GM06990 (cell line): Measurements from ENCODE around the gene NRG2.
A peak's percentile ranks its signal among the peaks of the same experiment; 100 is the strongest.

ENCODE experiments used
- DNase-seq: peaks from one replicate; pipeline ENCODE4 v3.0.0-alpha.2; 2011; ENCODE audit not compliant: insufficient read length; ENCODE audit errors: extremely low read depth
- H3K27me3 ChIP-seq: replicated peaks from 2 replicates; pipeline ENCODE4 v1.6.0; 2011; ENCODE audit warnings: low read length; ENCODE audit not compliant: control insufficient read depth, insufficient read depth
- H3K36me3 ChIP-seq: 2 replicates; pipeline ENCODE4 v1.5.1; 2011; ENCODE audit warnings: low read length; ENCODE audit not compliant: control insufficient read depth, insufficient read depth
- H3K4me3 ChIP-seq: replicated peaks from 2 replicates; pipeline ENCODE4 v1.5.1; 2011; ENCODE audit warnings: low read depth, mild to moderate bottlenecking, control low read depth, low read length
- TF ChIP-seq, protein P1 (sequence below): IDR thresholded peaks from 2 replicates; pipeline ENCODE4 v1.5.1; 2011; ENCODE audit warnings: low read length, control low read depth, mild to moderate bottlenecking, inconsistent platforms; ENCODE audit not compliant: insufficient read depth, poor library complexity, severe bottlenecking

NRG2 gene

GRCh38 chr5:139974661-139975060, 68.4 kb downstream of the NRG2 start:
- no peak for DNase-seq

GRCh38 chr5:139971202-139971725, 71.8 kb downstream of the NRG2 start:
- no peak for DNase-seq
- TF ChIP-seq, protein P1, sequence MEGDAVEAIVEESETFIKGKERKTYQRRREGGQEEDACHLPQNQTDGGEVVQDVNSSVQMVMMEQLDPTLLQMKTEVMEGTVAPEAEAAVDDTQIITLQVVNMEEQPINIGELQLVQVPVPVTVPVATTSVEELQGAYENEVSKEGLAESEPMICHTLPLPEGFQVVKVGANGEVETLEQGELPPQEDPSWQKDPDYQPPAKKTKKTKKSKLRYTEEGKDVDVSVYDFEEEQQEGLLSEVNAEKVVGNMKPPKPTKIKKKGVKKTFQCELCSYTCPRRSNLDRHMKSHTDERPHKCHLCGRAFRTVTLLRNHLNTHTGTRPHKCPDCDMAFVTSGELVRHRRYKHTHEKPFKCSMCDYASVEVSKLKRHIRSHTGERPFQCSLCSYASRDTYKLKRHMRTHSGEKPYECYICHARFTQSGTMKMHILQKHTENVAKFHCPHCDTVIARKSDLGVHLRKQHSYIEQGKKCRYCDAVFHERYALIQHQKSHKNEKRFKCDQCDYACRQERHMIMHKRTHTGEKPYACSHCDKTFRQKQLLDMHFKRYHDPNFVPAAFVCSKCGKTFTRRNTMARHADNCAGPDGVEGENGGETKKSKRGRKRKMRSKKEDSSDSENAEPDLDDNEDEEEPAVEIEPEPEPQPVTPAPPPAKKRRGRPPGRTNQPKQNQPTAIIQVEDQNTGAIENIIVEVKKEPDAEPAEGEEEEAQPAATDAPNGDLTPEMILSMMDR: no peak
- Histone ChIP-seq H3K4me3 (no peak overlapping the region), H3K36me3 (no peaks in the 10 kb centered on the region), H3K27me3 (no peaks in the 10 kb centered on the region)

More at GRCh38 chr5:139974661-139975060, 68.4 kb downstream of the NRG2 start:
- TF ChIP-seq, protein P1: no peak
- H3K4me3 ChIP-seq: no peak overlapping the region
- no peaks in the 10 kb centered on the region for H3K27me3 ChIP-seq
- no peaks in the 10 kb centered on the region for H3K36me3 ChIP-seq

DNA sequence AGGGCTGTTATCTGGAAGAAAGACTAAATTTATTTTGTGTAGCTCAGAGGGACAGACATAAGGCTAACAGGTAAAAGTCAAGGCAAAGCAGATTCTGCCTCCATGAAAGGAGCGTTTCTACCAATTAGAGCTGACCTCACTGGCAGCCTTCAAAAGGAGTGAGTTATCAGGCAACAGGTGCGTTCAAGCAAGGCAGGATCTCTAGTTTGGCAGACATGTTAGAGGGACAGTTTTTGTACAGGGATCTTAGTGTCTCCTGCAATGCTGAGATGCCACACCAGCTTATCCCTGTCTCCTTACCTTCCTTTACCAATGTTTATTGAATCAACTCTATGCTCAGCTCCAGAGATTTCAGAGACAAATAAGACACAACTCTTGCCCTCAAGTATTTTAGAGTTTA, 73.8 kb downstream of the NRG2 start:
- Histone ChIP-seq H3K27me3 (no peaks in the 10 kb centered on the region), H3K36me3 (no peaks in the 10 kb centered on the region), H3K4me3 (no peak overlapping the region)
- DNase-seq: no peak
- TF ChIP-seq, protein P1: no peak

- no peaks in the 10 kb centered on the region for H3K27me3 ChIP-seq
- TF ChIP-seq, protein P1: peak; percentile 100
- no peak overlapping the region for H3K4me3 ChIP-seq
- peak; percentile 84 for DNase-seq
- no peaks in the 10 kb centered on the region for H3K36me3 ChIP-seq
Measured at GRCh38 chr5:139968547-139969261, 74.4 kb downstream of the NRG2 start.

GRCh38 chr5:139967353-139967752, 75.7 kb downstream of the NRG2 start:
- DNase-seq: no peak
- H3K36me3 ChIP-seq: no peaks in the 10 kb centered on the region

More at GRCh38 chr5:139967353-139967752, 75.7 kb downstream of the NRG2 start:
- H3K4me3 ChIP-seq: no peak overlapping the region
- no peaks in the 10 kb centered on the region for H3K27me3 ChIP-seq
- TF ChIP-seq, protein P1: no peak
